Upper lobe of left lung (tissue), 4 donors: Measurements from ENCODE around the gene ADGRV1.

Source experiments
- EP300 ChIP-seq, 4 donors: sonication (generic); formaldehyde crosslinking; IDR thresholded peaks; one replicate each; pipeline ENCODE4 v1.5.1; 2017; ENCODE audit warnings: antibody characterized with exemption in 4 of 4, control low read depth in 2 of 4
- POLR2A ChIP-seq, 4 donors: fragments of 450-650 bp; IDR thresholded peaks; one replicate each; pipeline ENCODE4 v1.5.1; 2016 to 2017; ENCODE audit warnings: antibody characterized with exemption in 4 of 4, mild to moderate bottlenecking in 2 of 4
- POLR2AphosphoS5 ChIP-seq, 2 donors: sonication (generic); formaldehyde crosslinking; IDR thresholded peaks; one replicate each; pipeline ENCODE4 v1.5.1; 2017; ENCODE audit warnings: antibody characterized with exemption in 2 of 2
- TF ChIP-seq, protein P1 (sequence below), 6 experiments: fragments of 450-650 bp in 4 of 6; fragments of 200-600 bp in 2 of 6; sonication (generic) in 2 of 6; IDR thresholded peaks; one replicate each; pipeline ENCODE4 v1.5.1; 2016 to 2019; ENCODE audit warnings: antibody characterized with exemption in 6 of 6

DNA sequence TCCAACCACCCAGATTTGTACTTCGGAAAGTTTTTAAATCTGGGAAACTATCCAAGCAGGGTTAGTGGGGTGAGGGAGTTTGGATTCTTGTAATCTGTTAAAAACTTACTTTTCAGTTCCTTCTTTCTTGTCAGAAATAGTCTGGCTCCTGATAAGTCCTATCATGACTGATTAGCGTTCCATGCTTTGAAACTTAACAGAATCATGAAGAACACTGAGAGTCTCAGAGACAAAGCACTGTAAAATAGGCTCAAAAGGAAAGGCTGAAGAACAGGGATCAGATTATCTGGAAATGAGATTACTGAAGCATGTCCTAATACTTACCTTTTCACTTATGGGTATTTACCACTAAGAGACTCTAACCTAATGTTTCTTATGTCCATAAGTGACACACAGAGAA lies 582.1 kb downstream of the ADGRV1 start:
- TF ChIP-seq, protein P1, sequence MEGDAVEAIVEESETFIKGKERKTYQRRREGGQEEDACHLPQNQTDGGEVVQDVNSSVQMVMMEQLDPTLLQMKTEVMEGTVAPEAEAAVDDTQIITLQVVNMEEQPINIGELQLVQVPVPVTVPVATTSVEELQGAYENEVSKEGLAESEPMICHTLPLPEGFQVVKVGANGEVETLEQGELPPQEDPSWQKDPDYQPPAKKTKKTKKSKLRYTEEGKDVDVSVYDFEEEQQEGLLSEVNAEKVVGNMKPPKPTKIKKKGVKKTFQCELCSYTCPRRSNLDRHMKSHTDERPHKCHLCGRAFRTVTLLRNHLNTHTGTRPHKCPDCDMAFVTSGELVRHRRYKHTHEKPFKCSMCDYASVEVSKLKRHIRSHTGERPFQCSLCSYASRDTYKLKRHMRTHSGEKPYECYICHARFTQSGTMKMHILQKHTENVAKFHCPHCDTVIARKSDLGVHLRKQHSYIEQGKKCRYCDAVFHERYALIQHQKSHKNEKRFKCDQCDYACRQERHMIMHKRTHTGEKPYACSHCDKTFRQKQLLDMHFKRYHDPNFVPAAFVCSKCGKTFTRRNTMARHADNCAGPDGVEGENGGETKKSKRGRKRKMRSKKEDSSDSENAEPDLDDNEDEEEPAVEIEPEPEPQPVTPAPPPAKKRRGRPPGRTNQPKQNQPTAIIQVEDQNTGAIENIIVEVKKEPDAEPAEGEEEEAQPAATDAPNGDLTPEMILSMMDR (IDR thresholded peaks at IDR 0.05): no peak
- TF ChIP-seq POLR2A (IDR thresholded peaks at IDR 0.05): no peak
- TF ChIP-seq POLR2AphosphoS5 (IDR thresholded peaks at IDR 0.05): no peak
- no peak for TF ChIP-seq EP300 (IDR thresholded peaks at IDR 0.05)
